ENCODE measurements around the gene EIF2AK3. TPM values are rescaled to one million over a fixed set of nuclear protein-coding genes. Genes with fewer than 3 reads are reported as not detected.

The EIF2AK3 gene
- total and polyA plus RNA-seq, 2 donors (not counting 1 experiment from before 2014, with no cell fraction given): 11.9 to 19.8 TPM

DNA sequence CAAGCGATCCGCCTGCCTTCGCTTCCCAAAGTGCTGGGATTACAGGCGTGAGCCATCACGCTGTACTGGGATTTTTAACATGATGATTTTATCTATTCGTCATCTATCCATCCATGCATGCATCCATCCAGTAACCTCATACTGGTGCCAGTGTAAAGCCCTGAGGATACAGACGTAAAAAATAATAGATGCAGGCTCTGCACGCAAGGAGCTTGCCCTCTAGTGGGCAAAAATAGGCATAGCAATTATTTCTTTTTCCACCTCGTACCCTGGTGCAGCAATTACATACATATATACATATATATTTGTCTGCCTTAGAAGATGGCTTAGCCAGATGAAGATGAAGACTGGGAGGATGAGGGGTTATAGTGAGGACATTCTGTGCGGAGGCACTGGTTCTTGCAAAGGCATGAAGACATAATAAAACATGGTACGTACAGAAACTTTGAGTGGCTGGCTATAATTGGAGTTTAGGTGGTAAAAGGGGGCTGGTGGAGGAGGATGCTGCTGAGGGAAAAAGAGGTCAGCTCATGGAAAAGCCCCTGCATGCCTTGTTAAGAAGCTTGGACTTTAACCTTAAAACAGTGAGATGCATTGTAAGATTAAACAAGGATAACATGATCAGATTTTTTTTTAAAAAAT, 44.6 kb upstream of the EIF2AK3 start:
- no peak overlapping the region for H3K4me3 ChIP-seq (replicated peaks in 1 of 4; ENCODE audit: control extremely low read depth in 1 of 4, insufficient read depth in 1 of 4, low read depth in 3 of 4, low read length in 4 of 4)
- TF ChIP-seq, protein P1, sequence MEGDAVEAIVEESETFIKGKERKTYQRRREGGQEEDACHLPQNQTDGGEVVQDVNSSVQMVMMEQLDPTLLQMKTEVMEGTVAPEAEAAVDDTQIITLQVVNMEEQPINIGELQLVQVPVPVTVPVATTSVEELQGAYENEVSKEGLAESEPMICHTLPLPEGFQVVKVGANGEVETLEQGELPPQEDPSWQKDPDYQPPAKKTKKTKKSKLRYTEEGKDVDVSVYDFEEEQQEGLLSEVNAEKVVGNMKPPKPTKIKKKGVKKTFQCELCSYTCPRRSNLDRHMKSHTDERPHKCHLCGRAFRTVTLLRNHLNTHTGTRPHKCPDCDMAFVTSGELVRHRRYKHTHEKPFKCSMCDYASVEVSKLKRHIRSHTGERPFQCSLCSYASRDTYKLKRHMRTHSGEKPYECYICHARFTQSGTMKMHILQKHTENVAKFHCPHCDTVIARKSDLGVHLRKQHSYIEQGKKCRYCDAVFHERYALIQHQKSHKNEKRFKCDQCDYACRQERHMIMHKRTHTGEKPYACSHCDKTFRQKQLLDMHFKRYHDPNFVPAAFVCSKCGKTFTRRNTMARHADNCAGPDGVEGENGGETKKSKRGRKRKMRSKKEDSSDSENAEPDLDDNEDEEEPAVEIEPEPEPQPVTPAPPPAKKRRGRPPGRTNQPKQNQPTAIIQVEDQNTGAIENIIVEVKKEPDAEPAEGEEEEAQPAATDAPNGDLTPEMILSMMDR (conservative IDR thresholded peaks at IDR 0.05 in 1 of 2, IDR thresholded peaks at IDR 0.05 in 1 of 2; ENCODE audit: low read depth in 1 of 2, low read length in 2 of 2): peak; percentile 84 to 91
- TF ChIP-seq EZH2 (IDR thresholded peaks at IDR 0.05; ENCODE audit: low read length, missing control alignments): no peak
- H3K4me1 ChIP-seq (ENCODE audit: control insufficient read depth, extremely low read depth, insufficient read depth, low read length): no peaks in the 10 kb centered on the region
- no peak overlapping the region for H3K27ac ChIP-seq (ENCODE audit: insufficient read depth, low read length)
- no peak overlapping the region for H2AFZ ChIP-seq (ENCODE audit: low read length)
- H3K27me3 ChIP-seq (ENCODE audit: control insufficient read depth, insufficient read depth, low read length): peaks cover 2% of the 10 kb centered on the region
- peak; percentile 47 to 71 for DNase-seq (ENCODE audit: low read depth in 2 of 2)
- H3K79me2 ChIP-seq (ENCODE audit: control insufficient read depth, insufficient read depth, low read length): no peaks in the 10 kb centered on the region
- no peaks in the 10 kb centered on the region for H3K9me3 ChIP-seq (ENCODE audit: control insufficient read depth, insufficient read depth, low read depth, low read length)
- H4K20me1 ChIP-seq (ENCODE audit: control insufficient read depth, extremely low read depth, insufficient read depth, low read length): no peaks in the 10 kb centered on the region
- H3K9ac ChIP-seq (ENCODE audit: insufficient read depth, low read length): no peak overlapping the region
- H3K36me3 ChIP-seq (ENCODE audit: control insufficient read depth, insufficient read depth, low read length): no peaks in the 10 kb centered on the region
- no peak overlapping the region for H3K4me2 ChIP-seq (ENCODE audit: extremely low read depth, insufficient read depth, low read length)

DNA sequence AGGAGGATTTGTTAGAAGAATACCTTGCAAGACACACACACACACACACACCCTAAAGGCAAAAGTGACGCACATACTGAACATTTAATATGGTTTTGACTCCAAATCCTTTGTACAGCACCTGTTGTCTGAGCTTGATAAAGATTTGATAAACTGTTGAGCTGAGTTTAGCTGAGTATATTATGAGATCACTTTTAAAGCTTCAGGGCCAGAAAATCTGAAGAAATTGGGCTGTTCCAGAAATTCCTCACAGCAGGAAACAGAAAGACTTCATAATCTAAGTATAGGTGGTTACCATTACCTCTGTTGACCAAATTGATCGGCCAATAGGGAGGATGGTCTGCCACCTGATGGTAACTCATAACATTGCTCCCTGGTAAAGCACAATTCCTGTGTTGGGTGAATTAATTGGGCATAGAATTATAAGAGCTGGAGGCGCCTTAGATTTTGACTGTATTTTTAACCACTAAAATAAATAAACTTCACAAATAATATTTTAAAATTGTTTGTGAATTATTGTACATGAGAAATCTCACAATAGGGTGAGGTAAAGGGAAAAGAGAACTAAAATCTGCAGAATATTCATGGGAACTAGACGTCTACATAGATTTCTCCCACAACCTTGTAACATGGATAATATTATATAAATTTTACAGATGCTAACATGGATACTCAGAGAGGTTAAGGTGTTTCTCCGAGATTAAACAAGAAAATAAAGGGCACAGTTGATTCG, 42.4 kb upstream of the EIF2AK3 start:
- Histone ChIP-seq H3K27ac (ENCODE audit: insufficient read depth, low read length) (no peak overlapping the region), H3K4me3 (replicated peaks in 1 of 4; ENCODE audit: control extremely low read depth in 1 of 4, insufficient read depth in 1 of 4, low read depth in 3 of 4, low read length in 4 of 4) (no peak overlapping the region), H3K9ac (ENCODE audit: insufficient read depth, low read length) (no peak overlapping the region), H3K79me2 (ENCODE audit: control insufficient read depth, insufficient read depth, low read length) (no peaks in the 10 kb centered on the region), H3K4me1 (ENCODE audit: control insufficient read depth, extremely low read depth, insufficient read depth, low read length) (no peaks in the 10 kb centered on the region), H3K4me2 (ENCODE audit: extremely low read depth, insufficient read depth, low read length) (no peak overlapping the region), H3K27me3 (ENCODE audit: control insufficient read depth, insufficient read depth, low read length) (peaks cover 2% of the 10 kb centered on the region), H3K36me3 (ENCODE audit: control insufficient read depth, insufficient read depth, low read length) (no peaks in the 10 kb centered on the region), H3K9me3 (ENCODE audit: control insufficient read depth, insufficient read depth, low read depth, low read length) (no peaks in the 10 kb centered on the region), H4K20me1 (ENCODE audit: control insufficient read depth, extremely low read depth, insufficient read depth, low read length) (no peaks in the 10 kb centered on the region), H2AFZ (ENCODE audit: low read length) (no peak overlapping the region)
- peak; percentile 40 to 62 for DNase-seq (ENCODE audit: low read depth in 2 of 2)
- TF ChIP-seq EZH2 (IDR thresholded peaks at IDR 0.05; ENCODE audit: low read length, missing control alignments): no peak
- TF ChIP-seq, protein P1 (conservative IDR thresholded peaks at IDR 0.05 in 1 of 2, IDR thresholded peaks at IDR 0.05 in 1 of 2; ENCODE audit: low read depth in 1 of 2, low read length in 2 of 2): peak; percentile 72 to 75

DNA sequence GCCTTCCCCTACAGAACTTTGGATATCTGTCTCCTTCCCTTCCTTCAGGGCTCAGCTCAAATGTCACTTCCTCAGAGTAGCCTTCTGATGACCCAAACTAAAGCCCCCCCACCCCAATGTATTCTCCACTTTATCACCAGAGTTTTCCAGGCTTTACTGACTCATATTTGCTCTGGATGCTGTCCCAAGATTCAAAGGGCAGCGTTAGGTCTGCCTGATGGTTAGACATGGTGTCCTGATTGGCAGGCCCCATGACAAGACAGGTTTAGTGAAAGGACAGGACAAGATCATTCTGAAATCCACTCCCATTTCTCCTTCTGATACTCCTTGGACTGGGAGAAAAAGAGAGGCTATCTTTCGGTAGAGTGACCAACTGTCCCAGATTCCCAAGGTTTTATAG, 41.6 kb upstream of the EIF2AK3 start:
- H3K4me3 ChIP-seq (replicated peaks in 1 of 4; ENCODE audit: control extremely low read depth in 1 of 4, insufficient read depth in 1 of 4, low read depth in 3 of 4, low read length in 4 of 4): no peak overlapping the region
- peaks cover 2% of the 10 kb centered on the region for H3K27me3 ChIP-seq (ENCODE audit: control insufficient read depth, insufficient read depth, low read length)
- H3K27ac ChIP-seq (ENCODE audit: insufficient read depth, low read length): no peak overlapping the region
- H3K4me1 ChIP-seq (ENCODE audit: control insufficient read depth, extremely low read depth, insufficient read depth, low read length): no peaks in the 10 kb centered on the region
- no peak overlapping the region for H2AFZ ChIP-seq (ENCODE audit: low read length)
- H3K9ac ChIP-seq (ENCODE audit: insufficient read depth, low read length): no peak overlapping the region
- no peaks in the 10 kb centered on the region for H3K36me3 ChIP-seq (ENCODE audit: control insufficient read depth, insufficient read depth, low read length)
- TF ChIP-seq EZH2 (IDR thresholded peaks at IDR 0.05; ENCODE audit: low read length, missing control alignments): no peak
- TF ChIP-seq, protein P1 (conservative IDR thresholded peaks at IDR 0.05 in 1 of 2, IDR thresholded peaks at IDR 0.05 in 1 of 2; ENCODE audit: low read depth in 1 of 2, low read length in 2 of 2): no peak
- DNase-seq (ENCODE audit: low read depth in 2 of 2): no peak
- H4K20me1 ChIP-seq (ENCODE audit: control insufficient read depth, extremely low read depth, insufficient read depth, low read length): no peaks in the 10 kb centered on the region
- no peaks in the 10 kb centered on the region for H3K9me3 ChIP-seq (ENCODE audit: control insufficient read depth, insufficient read depth, low read depth, low read length)
- H3K79me2 ChIP-seq (ENCODE audit: control insufficient read depth, insufficient read depth, low read length): no peaks in the 10 kb centered on the region
- H3K4me2 ChIP-seq (ENCODE audit: extremely low read depth, insufficient read depth, low read length): no peak overlapping the region

All from fibroblast of lung (primary cell).